Neural progenitor cell (in vitro differentiated cells): Measurements from ENCODE around the gene VPS50.

Experiments used
- EZH2 ChIP-seq: fragments of 200-600 bp; sonication (generic); IDR thresholded peaks from 2 replicates; pipeline ENCODE4 v1.6.1; 2017; ENCODE audit warnings: antibody characterized with exemption, mild to moderate bottlenecking, moderate library complexity
- EZH2phosphoT487 ChIP-seq: fragments of 200-600 bp; sonication (generic); IDR thresholded peaks from 2 replicates; pipeline ENCODE4 v1.6.1; 2017; ENCODE audit warnings: antibody characterized with exemption
- TF ChIP-seq, protein P1 (sequence below): fragments of 200-600 bp; sonication (generic); IDR thresholded peaks from 2 replicates; pipeline ENCODE4 v1.5.1; 2017; ENCODE audit warnings: antibody characterized with exemption, mild to moderate bottlenecking

DNA sequence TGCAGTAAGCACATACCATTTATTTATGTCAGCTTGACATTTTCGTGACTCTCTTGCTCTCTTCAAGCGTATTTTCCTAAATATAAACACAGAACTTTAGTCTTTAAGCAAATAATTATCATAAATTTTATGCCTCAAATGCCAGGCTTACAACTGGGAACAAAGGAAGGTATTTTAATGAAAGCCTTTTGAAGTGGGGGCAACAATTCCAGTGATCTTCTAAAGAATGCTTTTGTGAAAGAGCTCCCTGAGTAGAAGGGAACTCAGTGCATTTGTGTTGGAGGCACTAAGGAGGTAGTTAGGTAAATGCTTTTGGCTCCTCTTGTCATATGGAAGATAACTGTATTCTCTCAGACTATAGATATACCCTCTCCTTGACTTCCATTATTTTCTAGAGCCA lies 104.9 kb downstream of the VPS50 start:
- TF ChIP-seq, protein P1, sequence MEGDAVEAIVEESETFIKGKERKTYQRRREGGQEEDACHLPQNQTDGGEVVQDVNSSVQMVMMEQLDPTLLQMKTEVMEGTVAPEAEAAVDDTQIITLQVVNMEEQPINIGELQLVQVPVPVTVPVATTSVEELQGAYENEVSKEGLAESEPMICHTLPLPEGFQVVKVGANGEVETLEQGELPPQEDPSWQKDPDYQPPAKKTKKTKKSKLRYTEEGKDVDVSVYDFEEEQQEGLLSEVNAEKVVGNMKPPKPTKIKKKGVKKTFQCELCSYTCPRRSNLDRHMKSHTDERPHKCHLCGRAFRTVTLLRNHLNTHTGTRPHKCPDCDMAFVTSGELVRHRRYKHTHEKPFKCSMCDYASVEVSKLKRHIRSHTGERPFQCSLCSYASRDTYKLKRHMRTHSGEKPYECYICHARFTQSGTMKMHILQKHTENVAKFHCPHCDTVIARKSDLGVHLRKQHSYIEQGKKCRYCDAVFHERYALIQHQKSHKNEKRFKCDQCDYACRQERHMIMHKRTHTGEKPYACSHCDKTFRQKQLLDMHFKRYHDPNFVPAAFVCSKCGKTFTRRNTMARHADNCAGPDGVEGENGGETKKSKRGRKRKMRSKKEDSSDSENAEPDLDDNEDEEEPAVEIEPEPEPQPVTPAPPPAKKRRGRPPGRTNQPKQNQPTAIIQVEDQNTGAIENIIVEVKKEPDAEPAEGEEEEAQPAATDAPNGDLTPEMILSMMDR, result no peak
- TF ChIP-seq EZH2phosphoT487, result peak; percentile 58
- no peak for TF ChIP-seq EZH2
